SK-N-SH (cell line): Measurements from ENCODE around the gene TTC16. TPM values are rescaled to one million over a fixed set of nuclear protein-coding genes. Genes with fewer than 3 reads are reported as not detected.

Source experiments
- CTCF ChIA-PET: fragments of 300-600, 350-600 bp; formaldehyde crosslinking; extraction: SDS; loops from one replicate; lab custom pipeline; 2021; lab: Yijun Ruan, JAX
- POLR2A ChIA-PET: fragments of 350-600 bp; sonication (Branson Sonifier 250); formaldehyde crosslinking; extraction: SDS; loops from one replicate; lab custom pipeline; 2020; ENCODE audit warnings: antibody characterized with exemption, inconsistent platforms; lab: Yijun Ruan, JAX
- DNase-seq: peaks from one replicate; pipeline ENCODE4 v3.0.0; 2012
- H2AFZ ChIP-seq: fragments of 200-600 bp; sonication (generic); 2 replicates; pipeline ENCODE4 v1.8.1; 2016; ENCODE audit warnings: antibody characterized with exemption, mild to moderate bottlenecking, low read depth
- H3F3A ChIP-seq: fragments of 200-600 bp; sonication (generic); replicated peaks from 2 replicates; pipeline ENCODE3; 2016; ENCODE audit warnings: antibody characterized with exemption, mild to moderate bottlenecking; ENCODE audit not compliant: insufficient read depth
- H3K27ac ChIP-seq, 2 experiments: fragments of 200-500 bp in 1 of 2; fragments of 200-600 bp in 1 of 2; sonication (Bioruptor generic) in 1 of 2; sonication (generic), shearing (Covaris generic) in 1 of 2; 2 replicates each; pipeline versions ENCODE4 v1.5.1 to v1.6.1; 2014 to 2016; ENCODE audit warnings: low read depth in 2 of 2, inconsistent platforms in 1 of 2, low read length in 1 of 2, mild to moderate bottlenecking in 1 of 2, mixed read lengths in 1 of 2
- H3K27me3 ChIP-seq: fragments of 200-600 bp; sonication (generic), shearing (Covaris generic); 2 replicates; pipeline ENCODE4 v1.6.1; 2016; ENCODE audit warnings: mixed run types; ENCODE audit not compliant: insufficient read depth
- H3K36me3 ChIP-seq, 2 experiments: fragments of 200-500 bp in 1 of 2; fragments of 200-600 bp in 1 of 2; sonication (Bioruptor generic) in 1 of 2; sonication (generic) in 1 of 2; replicated peaks in 1 of 2; 2 replicates each; pipeline versions ENCODE3 to v1.5.1; 2014 to 2016; ENCODE audit warnings: low read length in 1 of 2, mild to moderate bottlenecking in 1 of 2; ENCODE audit not compliant: insufficient read depth in 2 of 2, control insufficient read depth in 1 of 2
- H3K4me1 ChIP-seq, 2 experiments: fragments of 200-500 bp in 1 of 2; fragments of 200-600 bp in 1 of 2; sonication (Bioruptor generic) in 1 of 2; sonication (generic), shearing (Covaris generic) in 1 of 2; 2 replicates each; pipeline versions ENCODE4 v1.5.1 to v1.6.1; 2014 to 2016; ENCODE audit warnings: low read depth in 1 of 2, low read length in 1 of 2, mixed run types in 1 of 2; ENCODE audit not compliant: insufficient read depth in 2 of 2, control insufficient read depth in 1 of 2
- H3K4me2 ChIP-seq: fragments of 200-600 bp; sonication (generic), shearing (Covaris generic); 2 replicates; pipeline ENCODE4 v1.6.1; 2017; ENCODE audit warnings: mixed run types
- H3K4me3 ChIP-seq, 2 experiments: fragments of 200-500 bp in 1 of 2; fragments of 200-600 bp in 1 of 2; sonication (Bioruptor generic) in 1 of 2; sonication (generic), shearing (Covaris generic) in 1 of 2; 2 replicates each; pipeline versions ENCODE4 v1.5.1 to v1.8.1; 2014 to 2016; ENCODE audit warnings: low read depth in 2 of 2, inconsistent platforms in 1 of 2, low read length in 1 of 2, mild to moderate bottlenecking in 1 of 2, mixed read lengths in 1 of 2, moderate library complexity in 1 of 2
- H3K79me2 ChIP-seq: fragments of 200-600 bp; sonication (generic); 2 replicates; pipeline ENCODE4 v1.8.1; 2017; ENCODE audit warnings: mild to moderate bottlenecking; ENCODE audit not compliant: insufficient read depth
- H3K9ac ChIP-seq: fragments of 200-600 bp; sonication (generic); 2 replicates; pipeline ENCODE4 v1.6.1; 2017; ENCODE audit warnings: mixed run types
- H3K9me2 ChIP-seq: fragments of 200-600 bp; sonication (generic); 2 replicates; pipeline ENCODE4 v1.6.1; 2017; ENCODE audit warnings: mixed run types
- H3K9me3 ChIP-seq: fragments of 200-600 bp; sonication (generic); 2 replicates; pipeline ENCODE4 v1.6.1; 2017; ENCODE audit warnings: mixed run types, mild to moderate bottlenecking, moderate library complexity
- H4K20me1 ChIP-seq: fragments of 200-600 bp; sonication (generic); 2 replicates; pipeline ENCODE4 v1.6.1; 2017; ENCODE audit warnings: mild to moderate bottlenecking, mixed run types; ENCODE audit not compliant: insufficient read depth
- SIN3A ChIP-seq: IDR thresholded peaks from 2 replicates; pipeline ENCODE4 v1.6.1; 2012; ENCODE audit warnings: low read depth, mild to moderate bottlenecking, low read length, moderate library complexity, borderline replicate concordance
- TEAD4 ChIP-seq: IDR thresholded peaks from 2 replicates; pipeline ENCODE4 v1.4.0; 2012; ENCODE audit warnings: mild to moderate bottlenecking, borderline replicate concordance; ENCODE audit not compliant: insufficient read depth
- YY1 ChIP-seq: IDR thresholded peaks from 2 replicates; pipeline ENCODE4 v1.4.0; 2012; ENCODE audit warnings: low read depth, mild to moderate bottlenecking
- WGBS: methylation state at CpG from one replicate; pipeline ENCODE4 v1.1.6; 2017; ENCODE audit warnings: low lambda C conversion rate; 5-methylcytosine and 5-hydroxymethylcytosine counted together
- polyA plus RNA-seq, 3 experiments: library from polyadenylated mRNA; depleted of rRNA; stranded (reverse); fragments of >200 nt; gene quantifications; 2 replicates each; pipeline ENCODE4 v1.2.3, GENCODE V29; 2012
- TF ChIP-seq, protein P1 (sequence below): IDR thresholded peaks from 2 replicates; pipeline ENCODE4 v1.4.0; 2012; ENCODE audit warnings: low read depth, borderline replicate concordance
- TF ChIP-seq, protein P2 (sequence below): fragments of 200-600 bp; sonication (generic); IDR thresholded peaks from 2 replicates; pipeline ENCODE4 v1.6.1; 2017; ENCODE audit warnings: antibody characterized with exemption, mild to moderate bottlenecking, moderate library complexity

Gene TTC16
- polyA plus RNA-seq, 1 of the 3 experiments (the other 2 are of a cell fraction), result 0.05 TPM

GRCh38 chr9:127746959-127747569 is 31.2 kb downstream of the TTC16 start:
- Histone ChIP-seq H3K4me3 (no peak overlapping the region), H4K20me1 (no peaks in the 10 kb centered on the region), H3K4me1 (no peaks in the 10 kb centered on the region; a peak in 1 of 4 replicates), H3K9me2 (no peaks in the 10 kb centered on the region), H3K27ac (no peak overlapping the region), H3K36me3 (no peaks in the 10 kb centered on the region), H3K79me2 (no peaks in the 10 kb centered on the region), H3F3A (no peaks in the 10 kb centered on the region), H3K9me3 (no peaks in the 10 kb centered on the region), H3K27me3 (no peaks in the 10 kb centered on the region), H3K4me2 (no peak overlapping the region), H2AFZ (no peak overlapping the region), H3K9ac (no peak overlapping the region)
- ChIA-PET CTCF (interaction anchor here (0.9 to 1.2 kb wide), 2 partner anchors 12 to 123 kb away, joined by 3 to 5 read pairs; partner anchors contain the start of gene TOR2A), POLR2A (no interaction called here)
- TF ChIP-seq, protein P1, sequence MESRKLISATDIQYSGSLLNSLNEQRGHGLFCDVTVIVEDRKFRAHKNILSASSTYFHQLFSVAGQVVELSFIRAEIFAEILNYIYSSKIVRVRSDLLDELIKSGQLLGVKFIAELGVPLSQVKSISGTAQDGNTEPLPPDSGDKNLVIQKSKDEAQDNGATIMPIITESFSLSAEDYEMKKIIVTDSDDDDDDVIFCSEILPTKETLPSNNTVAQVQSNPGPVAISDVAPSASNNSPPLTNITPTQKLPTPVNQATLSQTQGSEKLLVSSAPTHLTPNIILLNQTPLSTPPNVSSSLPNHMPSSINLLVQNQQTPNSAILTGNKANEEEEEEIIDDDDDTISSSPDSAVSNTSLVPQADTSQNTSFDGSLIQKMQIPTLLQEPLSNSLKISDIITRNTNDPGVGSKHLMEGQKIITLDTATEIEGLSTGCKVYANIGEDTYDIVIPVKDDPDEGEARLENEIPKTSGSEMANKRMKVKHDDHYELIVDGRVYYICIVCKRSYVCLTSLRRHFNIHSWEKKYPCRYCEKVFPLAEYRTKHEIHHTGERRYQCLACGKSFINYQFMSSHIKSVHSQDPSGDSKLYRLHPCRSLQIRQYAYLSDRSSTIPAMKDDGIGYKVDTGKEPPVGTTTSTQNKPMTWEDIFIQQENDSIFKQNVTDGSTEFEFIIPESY, result no peak
- TF ChIP-seq, protein P2, sequence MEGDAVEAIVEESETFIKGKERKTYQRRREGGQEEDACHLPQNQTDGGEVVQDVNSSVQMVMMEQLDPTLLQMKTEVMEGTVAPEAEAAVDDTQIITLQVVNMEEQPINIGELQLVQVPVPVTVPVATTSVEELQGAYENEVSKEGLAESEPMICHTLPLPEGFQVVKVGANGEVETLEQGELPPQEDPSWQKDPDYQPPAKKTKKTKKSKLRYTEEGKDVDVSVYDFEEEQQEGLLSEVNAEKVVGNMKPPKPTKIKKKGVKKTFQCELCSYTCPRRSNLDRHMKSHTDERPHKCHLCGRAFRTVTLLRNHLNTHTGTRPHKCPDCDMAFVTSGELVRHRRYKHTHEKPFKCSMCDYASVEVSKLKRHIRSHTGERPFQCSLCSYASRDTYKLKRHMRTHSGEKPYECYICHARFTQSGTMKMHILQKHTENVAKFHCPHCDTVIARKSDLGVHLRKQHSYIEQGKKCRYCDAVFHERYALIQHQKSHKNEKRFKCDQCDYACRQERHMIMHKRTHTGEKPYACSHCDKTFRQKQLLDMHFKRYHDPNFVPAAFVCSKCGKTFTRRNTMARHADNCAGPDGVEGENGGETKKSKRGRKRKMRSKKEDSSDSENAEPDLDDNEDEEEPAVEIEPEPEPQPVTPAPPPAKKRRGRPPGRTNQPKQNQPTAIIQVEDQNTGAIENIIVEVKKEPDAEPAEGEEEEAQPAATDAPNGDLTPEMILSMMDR, result 0 out of 2 replicates have a peak, but pooled peaks have one; percentile 11
- TF ChIP-seq TEAD4, result no peak
- WGBS, result 65% methylated on average over 10 of the region's 15 CpGs
- no peak for DNase-seq

- H3K27ac ChIP-seq, result no peak overlapping the region
- H3K27me3 ChIP-seq, result peaks cover 8% of the 10 kb centered on the region; the same call in 1 of the 2 replicates
- no peaks in the 10 kb centered on the region for H3K9me2 ChIP-seq
- WGBS, result 76% methylated on average over 20 of the region's 26 CpGs
- POLR2A ChIA-PET, result no interaction called here
- CTCF ChIA-PET, result interaction anchor here (0.6 kb wide), 1 partner anchor 15 kb away, joined by 3 read pairs; no protein-coding TSS in a partner anchor
- no peak for TF ChIP-seq YY1
- no peak for TF ChIP-seq SIN3A
- no peak overlapping the region for H3K4me3 ChIP-seq
- H4K20me1 ChIP-seq, result no peaks in the 10 kb centered on the region
- no peaks in the 10 kb centered on the region for H3K9me3 ChIP-seq
- DNase-seq, result no peak
- H3K4me1 ChIP-seq, result peaks cover 0 to 15% of the 10 kb centered on the region in 2 experiments; a peak in 1 of 4 replicates
- no peaks in the 10 kb centered on the region for H3K36me3 ChIP-seq
- H3K79me2 ChIP-seq, result no peaks in the 10 kb centered on the region
- no peak overlapping the region for H2AFZ ChIP-seq
- no peak overlapping the region for H3K9ac ChIP-seq
- H3F3A ChIP-seq, result no peaks in the 10 kb centered on the region
- H3K4me2 ChIP-seq, result no peak overlapping the region
Observed at GRCh38 chr9:127749090-127749787, 33.4 kb downstream of the TTC16 start.
